ENCODE results near the gene RTEL1. TPM values are rescaled to one million over a fixed set of nuclear protein-coding genes. Genes with fewer than 3 reads are reported as not detected.
"Not testable (repeated sequence)": the region's sequence is repeated elsewhere in the genome, so short reads cannot be mapped to it uniquely, and the experiment has no call there.

RTEL1 gene, protein sequence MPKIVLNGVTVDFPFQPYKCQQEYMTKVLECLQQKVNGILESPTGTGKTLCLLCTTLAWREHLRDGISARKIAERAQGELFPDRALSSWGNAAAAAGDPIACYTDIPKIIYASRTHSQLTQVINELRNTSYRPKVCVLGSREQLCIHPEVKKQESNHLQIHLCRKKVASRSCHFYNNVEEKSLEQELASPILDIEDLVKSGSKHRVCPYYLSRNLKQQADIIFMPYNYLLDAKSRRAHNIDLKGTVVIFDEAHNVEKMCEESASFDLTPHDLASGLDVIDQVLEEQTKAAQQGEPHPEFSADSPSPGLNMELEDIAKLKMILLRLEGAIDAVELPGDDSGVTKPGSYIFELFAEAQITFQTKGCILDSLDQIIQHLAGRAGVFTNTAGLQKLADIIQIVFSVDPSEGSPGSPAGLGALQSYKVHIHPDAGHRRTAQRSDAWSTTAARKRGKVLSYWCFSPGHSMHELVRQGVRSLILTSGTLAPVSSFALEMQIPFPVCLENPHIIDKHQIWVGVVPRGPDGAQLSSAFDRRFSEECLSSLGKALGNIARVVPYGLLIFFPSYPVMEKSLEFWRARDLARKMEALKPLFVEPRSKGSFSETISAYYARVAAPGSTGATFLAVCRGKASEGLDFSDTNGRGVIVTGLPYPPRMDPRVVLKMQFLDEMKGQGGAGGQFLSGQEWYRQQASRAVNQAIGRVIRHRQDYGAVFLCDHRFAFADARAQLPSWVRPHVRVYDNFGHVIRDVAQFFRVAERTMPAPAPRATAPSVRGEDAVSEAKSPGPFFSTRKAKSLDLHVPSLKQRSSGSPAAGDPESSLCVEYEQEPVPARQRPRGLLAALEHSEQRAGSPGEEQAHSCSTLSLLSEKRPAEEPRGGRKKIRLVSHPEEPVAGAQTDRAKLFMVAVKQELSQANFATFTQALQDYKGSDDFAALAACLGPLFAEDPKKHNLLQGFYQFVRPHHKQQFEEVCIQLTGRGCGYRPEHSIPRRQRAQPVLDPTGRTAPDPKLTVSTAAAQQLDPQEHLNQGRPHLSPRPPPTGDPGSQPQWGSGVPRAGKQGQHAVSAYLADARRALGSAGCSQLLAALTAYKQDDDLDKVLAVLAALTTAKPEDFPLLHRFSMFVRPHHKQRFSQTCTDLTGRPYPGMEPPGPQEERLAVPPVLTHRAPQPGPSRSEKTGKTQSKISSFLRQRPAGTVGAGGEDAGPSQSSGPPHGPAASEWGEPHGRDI (N-terminal part only)
- total RNA-seq (2014; rRNA removed; shearing (Covaris generic); ENCODE audit: low replicate concordance) = 12.5 and 13.6 TPM in 2 replicates

DNA sequence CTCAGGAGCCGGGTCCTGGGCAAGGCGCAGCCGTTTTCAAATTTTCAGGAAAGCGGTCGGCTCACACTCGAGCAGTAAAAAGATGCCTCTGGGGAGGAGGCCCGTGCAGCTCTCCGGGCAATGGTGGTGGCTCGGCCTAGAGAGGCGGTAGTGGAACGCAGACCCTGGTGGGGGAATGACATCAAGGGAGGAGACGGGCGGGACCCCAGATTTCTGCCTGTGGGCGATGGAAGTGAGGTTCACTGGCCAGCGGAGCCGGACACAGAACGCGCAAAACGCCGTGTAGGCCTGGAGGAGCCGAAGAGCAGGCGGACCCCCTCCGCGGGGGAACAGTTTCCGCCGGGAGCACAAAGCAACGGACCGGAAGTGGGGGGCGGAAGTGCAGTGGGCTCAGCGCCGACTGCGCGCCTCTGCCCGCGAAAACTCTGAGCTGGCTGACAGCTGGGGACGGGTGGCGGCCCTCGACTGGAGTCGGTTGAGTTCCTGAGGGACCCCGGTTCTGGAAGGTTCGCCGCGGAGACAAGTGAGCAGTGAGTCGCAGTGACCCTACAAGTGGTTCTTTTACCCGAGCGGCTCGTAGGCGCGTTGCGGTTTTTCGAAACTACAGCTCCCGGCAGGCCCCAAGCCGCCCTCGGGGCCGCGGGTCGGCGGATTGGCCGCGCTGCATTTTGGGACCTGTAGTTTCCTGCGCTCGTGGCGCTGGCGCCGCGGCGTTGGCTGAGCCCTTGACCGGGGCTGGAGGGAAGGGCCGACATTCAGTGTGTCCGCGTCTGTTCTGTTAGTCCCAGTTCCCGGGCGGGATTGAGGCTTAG lies at the start of gene RTEL1:
Gene RTEL1, plus strand, starts transcription at position 376 of the 812 bp plus-strand sequence. CDS start 1,091 bp downstream, outside the sequence.
- in situ Hi-C loops (cut with HindIII; ENCODE audit: low pct_unique_long_range_greater_than_20kb, low sequenced_read_pairs) = no loop called here
- peak; percentile 93 for DNase-seq (ENCODE audit: low read depth)

DNA sequence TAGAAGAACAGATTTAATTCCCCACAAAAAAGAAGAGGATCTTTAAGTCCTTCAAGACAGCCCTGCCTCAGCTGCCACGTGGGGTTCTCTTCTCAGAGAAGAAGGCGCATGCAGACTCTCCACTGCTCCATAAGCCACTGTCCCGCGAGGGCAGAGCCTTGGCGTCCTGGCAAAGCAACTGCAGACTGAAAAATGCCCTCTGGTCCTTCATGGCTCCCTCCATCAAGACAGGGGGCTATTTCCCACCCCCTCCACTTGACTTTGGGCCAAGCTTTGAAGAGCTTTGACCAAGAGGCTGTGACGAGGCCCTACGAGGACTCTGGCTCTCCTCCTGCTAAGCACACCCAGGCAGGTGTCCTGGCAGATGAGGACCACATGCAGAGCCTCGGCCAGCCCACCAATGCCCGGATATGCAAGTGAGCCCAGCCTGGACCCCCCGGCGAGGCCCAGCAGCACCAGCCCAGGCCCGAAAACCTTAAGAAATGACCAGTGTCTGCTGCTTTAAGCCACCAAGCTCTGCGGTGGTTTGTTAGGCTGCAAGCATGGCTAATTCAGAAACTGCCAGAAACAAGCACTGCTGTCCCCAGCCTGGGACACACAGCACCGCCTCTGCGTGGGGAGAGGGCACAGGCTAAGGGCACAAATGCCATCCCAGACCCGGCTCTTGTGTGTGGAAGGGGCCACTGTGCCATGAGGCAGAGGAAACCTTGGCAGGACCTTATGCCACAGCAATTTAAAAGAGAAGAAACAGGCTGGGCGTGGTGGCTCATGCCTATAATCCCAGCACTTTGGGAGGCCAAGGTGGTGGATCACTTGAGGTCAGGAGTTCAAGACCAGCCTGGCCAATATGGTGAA lies 47.3 kb upstream of the RTEL1 start:
- DNase-seq (ENCODE audit: low read depth) = no peak
- in situ Hi-C loops (cut with HindIII; ENCODE audit: low pct_unique_long_range_greater_than_20kb, low sequenced_read_pairs) = no loop called here

DNA sequence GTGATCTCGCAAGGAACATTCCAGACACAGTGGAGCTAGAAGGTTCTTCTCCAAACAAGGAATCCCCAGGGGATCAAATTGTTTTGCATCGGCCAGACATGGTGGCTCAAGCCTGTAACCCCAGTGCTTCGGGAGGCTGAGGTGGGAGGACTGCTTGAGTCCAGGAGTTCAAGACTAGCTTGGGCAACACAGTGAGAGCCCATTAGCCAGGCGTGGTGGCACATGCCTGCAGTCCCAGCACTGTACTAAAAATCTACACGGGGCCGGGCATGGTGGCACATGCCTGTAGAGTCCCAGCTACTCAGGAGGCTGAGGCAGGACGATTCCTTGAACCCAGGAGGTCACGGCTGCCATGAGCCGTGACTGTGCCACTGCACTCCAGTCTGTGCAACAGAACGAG lies 46.5 kb upstream of the RTEL1 start:
- in situ Hi-C loops (cut with HindIII; ENCODE audit: low pct_unique_long_range_greater_than_20kb, low sequenced_read_pairs) = no loop called here
- DNase-seq (ENCODE audit: low read depth) = no peak

DNA sequence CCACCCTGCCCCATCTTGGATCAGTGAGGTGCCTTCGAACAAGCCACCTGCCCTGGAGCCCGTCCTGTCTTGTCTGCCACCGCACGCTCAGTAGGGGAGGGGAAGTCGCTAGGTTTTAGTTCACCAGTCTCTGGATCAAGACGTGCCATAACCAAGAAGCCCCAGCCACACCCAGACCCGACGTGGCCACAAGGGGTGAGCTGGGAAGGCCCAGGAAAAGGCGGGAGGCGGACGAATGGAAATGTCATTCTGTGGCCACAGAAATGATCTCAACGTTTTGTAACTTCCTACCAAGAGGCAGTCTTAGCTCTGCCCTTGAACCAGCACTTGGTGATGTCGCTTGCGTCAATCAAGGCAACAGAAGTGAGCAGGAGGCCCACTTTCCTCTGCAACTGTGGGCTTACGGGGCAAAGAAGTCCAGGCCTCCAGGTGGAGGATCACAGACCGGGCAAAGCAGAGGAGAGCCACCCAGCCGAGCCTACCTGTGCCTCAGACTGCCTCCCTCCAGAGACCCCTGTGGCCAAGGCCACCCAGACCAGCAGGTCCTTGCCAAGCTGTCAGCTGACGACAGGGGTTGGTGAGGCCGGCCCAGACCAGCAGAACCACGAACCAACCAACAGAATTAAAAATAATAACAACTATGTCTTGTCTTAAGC lies 45.7 kb upstream of the RTEL1 start:
- no peak for DNase-seq (ENCODE audit: low read depth)
- in situ Hi-C loops (cut with HindIII; ENCODE audit: low pct_unique_long_range_greater_than_20kb, low sequenced_read_pairs) = no loop called here

DNA sequence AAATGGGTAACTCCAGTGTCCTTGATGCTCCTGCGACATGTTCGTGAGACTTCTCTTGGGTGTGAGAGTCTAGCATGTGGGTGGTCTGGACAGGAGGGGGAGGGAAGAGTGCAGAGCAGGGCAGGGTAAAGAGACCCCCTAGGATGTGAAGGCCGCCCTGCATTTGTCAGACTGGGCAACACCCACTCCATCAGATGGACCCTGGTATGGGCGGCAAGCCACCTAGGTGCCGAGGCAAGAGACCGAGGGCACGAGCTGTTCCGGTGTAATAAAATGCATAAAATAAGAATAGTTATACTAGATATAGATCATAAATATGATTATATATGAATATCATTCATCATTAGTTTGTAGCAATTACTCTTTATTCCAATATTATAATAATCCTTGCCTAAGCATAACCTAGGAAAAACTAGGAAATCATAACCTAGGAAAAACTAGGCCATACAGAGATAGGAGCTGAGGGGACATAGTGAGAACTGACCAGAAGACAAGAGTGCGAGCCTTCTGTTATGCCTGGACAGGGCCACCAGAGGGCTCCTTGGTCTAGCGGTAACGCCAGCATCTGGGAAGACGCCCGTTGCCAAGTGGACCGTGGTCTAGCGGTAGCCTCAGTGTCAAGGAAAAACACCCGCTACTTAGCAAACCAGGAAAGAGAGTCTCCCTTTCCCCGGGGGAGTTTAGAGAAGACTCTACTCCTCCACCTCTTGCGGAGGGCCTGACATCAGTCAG lies 44.1 kb upstream of the RTEL1 start:
- DNase-seq (ENCODE audit: low read depth); in situ Hi-C loops (cut with HindIII; ENCODE audit: low pct_unique_long_range_greater_than_20kb, low sequenced_read_pairs): not testable (repeated sequence)

DNA sequence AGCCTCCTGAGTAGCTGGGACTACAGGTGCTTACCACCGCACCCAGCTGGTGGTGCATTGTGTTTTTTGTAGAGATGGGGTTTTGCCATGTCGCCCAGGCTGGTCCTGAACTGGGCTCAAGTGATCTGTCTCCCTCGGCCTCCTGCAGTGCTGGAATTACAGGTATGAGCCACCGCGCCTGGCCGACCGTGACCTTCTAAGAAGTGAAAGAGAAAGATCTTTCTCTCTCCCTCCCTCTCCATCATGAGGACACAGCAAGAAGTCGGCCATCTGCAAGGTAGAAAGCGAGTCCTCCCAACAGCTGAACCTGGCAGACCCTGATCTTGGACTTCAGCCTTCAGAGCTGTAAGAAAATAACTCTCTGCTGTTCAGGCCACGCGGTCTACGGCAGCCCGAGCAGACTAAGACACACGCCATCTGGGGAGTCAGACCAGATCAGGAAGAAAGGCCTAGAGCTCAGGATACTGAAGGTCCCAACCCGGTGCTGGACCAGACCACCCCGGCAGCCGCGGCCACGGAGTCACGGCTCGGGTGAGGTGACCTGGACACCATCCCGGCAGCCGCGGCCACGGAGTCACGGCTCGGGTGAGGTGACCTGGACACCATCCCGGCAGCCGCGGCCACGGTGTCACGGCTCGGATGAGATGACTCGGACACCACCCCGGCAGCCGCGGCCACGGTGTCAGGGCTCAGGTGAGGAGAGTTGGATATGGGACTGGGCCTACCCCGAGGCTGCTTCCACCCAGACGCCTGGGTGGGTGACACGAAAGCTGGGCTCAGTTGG lies 40.8 kb upstream of the RTEL1 start:
- no peak for DNase-seq (ENCODE audit: low read depth)
- in situ Hi-C loops (cut with HindIII; ENCODE audit: low pct_unique_long_range_greater_than_20kb, low sequenced_read_pairs) = no loop called here

DNA sequence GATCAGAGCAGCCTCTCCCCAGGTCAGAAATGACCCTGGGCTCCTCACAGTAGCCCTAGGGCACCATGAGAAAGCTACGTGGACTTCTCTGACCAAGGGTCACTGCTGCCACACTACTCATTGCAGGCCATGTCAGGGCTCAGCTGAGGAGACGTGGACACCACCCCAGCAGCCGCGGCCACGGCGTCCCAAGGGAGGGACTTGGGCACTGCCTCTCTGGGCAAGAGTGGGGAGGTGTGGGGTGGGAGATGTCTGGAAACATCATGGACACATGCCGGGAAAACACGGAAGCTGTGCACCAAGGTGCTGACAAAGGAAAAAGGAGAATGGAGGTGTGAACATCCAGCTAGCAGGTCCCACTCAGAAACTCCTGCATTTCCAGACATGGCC lies 40.2 kb upstream of the RTEL1 start:
- DNase-seq (ENCODE audit: low read depth) = no peak
- in situ Hi-C loops (cut with HindIII; ENCODE audit: low pct_unique_long_range_greater_than_20kb, low sequenced_read_pairs) = no loop called here

DNA sequence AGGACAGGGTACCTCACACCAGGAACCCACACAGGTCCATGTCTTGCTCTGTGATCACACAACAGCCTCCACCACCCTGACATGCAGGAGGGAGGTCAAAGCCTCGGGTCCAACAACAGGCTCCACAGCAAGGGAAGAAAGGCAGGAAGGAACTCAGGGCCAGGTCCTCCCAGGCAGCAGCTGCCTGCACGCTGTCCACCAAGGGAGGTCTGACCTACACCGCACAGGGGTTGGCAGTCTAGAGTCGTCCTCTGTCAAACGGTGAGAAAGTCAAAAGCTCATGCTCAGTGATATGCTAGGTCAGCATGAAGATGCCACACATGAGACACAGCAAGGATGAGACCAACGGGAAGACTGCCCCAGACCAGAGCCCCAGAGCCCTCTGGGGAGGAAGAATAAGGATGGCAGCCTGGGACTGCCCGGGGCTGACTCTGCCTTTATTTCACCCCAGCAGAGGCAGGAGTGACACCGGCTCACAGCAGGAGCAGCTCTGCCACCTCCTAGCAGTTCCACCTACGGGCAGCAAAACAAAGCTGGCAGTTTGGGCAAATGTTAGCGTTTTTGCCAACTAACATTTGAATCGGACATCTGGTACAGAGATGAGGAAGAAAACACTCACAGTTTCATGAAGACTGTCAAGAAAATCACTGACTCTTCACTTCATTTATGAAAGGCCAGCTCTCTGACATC lies 39.7 kb upstream of the RTEL1 start:
- DNase-seq (ENCODE audit: low read depth) = no peak
- in situ Hi-C loops (cut with HindIII; ENCODE audit: low pct_unique_long_range_greater_than_20kb, low sequenced_read_pairs) = no loop called here

DNA sequence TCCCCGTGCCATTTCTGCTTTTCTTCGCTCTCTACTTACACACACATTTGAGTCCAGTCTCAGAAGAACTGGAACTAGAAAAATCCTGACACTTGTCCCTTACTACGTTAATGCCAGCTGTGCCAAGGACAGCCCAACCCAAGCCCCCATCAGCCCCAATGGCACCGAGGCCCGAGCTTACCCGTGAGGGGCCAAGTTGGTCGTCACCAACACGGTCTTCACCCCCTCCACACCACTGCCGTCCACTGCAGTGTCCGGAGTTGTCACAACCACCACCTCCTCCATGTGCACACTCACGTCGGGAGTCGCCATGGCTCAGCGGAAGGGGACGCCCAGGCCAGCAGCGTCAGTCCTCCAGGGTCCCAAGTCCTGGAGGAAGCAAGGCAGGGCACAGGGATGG lies 39.0 kb upstream of the RTEL1 start:
- in situ Hi-C loops (cut with HindIII; ENCODE audit: low pct_unique_long_range_greater_than_20kb, low sequenced_read_pairs) = no loop called here

DNA sequence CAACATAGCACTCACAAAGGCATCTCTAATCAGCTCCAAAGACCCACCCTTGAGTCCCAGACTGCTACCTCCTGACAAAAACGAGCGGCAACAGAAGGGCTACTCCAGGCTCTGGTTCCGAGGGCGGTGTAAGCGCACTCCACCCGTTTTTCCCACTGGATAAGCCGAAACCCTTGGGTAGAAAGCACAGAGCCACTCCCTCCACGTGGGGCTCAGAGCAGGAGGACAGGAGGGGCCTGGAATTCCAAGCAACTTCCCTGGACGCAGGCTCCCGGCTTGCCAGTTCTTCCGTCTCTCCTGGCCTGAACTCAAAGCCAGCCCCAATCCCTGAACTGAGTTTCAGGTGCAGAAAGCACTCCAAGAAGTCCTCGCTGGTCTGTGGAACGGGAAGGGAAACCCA lies 38.6 kb upstream of the RTEL1 start:
- in situ Hi-C loops (cut with HindIII; ENCODE audit: low pct_unique_long_range_greater_than_20kb, low sequenced_read_pairs) = no loop called here
- no peak for DNase-seq (ENCODE audit: low read depth)

More for the DNA sequence above, 39.0 kb upstream of the RTEL1 start:
- DNase-seq (ENCODE audit: low read depth) = no peak

DNA sequence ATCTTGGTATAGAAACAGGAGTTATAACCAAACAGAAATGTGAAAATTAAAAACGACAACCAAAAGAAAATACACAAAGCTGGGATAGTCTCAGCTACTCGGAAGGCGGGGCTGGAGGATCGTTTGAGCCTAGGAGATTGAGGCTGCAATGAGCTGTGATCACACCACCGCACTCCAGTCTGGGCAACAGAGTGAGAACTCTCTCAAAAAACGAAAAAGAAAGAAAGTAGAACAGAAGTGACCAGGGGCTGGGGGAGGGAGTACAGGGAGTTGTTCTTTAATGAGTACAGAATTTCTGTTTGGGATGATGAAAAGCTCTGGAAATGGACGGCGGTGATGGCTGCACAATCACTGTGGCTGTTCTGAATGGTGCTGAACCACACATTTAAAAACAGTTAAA lies 37.1 kb upstream of the RTEL1 start:
- in situ Hi-C loops (cut with HindIII; ENCODE audit: low pct_unique_long_range_greater_than_20kb, low sequenced_read_pairs) = no loop called here

DNA sequence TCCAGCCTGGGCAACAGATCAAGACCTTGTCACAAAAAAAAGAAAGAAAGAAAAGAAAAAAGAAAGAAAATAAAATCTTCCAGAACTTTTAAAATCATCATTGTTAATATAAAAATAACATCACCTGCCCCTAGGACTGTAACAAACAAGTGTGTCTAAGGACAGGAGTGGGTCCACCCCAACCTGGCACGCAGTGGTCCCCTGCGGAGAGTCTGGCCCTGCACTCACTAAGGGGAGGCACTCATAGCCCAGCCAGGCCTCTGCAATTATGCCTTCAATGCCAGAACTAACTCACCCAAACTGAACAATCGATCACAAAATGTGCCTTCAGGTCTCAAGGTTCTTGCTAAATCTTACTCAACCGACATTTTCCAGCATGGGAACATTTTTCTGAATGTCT lies 36.0 kb upstream of the RTEL1 start:
- in situ Hi-C loops (cut with HindIII; ENCODE audit: low pct_unique_long_range_greater_than_20kb, low sequenced_read_pairs) = no loop called here

More for the DNA sequence above, 37.1 kb upstream of the RTEL1 start:
- no peak for DNase-seq (ENCODE audit: low read depth)

DNA sequence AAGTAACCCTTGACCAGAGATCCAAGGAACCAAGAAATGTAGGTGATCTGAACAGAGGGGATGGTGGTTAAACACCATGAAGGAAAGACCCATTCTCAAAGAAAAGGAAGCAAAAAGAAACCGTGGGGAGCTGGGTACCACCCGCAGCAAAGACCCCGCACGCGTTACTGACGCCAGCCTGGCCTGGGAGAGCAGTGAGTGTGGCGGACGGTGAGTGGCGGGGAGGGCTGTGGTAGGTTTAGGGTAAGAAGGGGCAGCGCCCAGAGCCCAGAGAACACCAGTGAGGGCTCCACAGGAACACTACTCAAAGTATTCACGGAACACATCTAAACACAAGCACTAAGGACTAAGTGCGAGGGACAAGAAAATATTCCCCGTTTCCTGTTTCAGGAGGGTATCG lies 35.4 kb upstream of the RTEL1 start:
- no peak for DNase-seq (ENCODE audit: low read depth)
- in situ Hi-C loops (cut with HindIII; ENCODE audit: low pct_unique_long_range_greater_than_20kb, low sequenced_read_pairs) = no loop called here

More for the DNA sequence above, 36.0 kb upstream of the RTEL1 start:
- no peak for DNase-seq (ENCODE audit: low read depth)

DNA sequence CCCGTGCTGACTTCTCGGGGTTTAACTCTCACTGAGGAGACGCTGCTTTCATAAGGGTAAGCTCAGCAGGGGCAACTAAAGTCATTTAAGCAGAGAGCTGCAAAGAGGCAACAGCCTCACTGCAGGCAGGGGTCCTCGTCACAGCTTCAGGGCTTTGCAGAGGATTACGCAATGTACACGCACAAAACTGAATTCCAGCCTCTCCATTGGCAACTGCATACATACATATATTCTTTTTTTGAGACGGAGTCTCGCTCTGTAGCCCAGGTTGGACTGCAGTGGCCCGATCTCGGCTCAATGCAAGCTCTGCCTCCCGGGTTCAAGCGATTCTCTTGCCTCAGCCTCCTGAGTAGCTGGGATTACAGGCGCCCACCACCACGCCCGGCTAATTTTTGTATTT lies 33.6 kb upstream of the RTEL1 start:
- DNase-seq (ENCODE audit: low read depth) = no peak
- in situ Hi-C loops (cut with HindIII; ENCODE audit: low pct_unique_long_range_greater_than_20kb, low sequenced_read_pairs) = no loop called here

All from Caki2 (cell line).